SK-N-SH (cell line): ENCODE measurements around the gene AGPAT3. TPM values are rescaled to one million over a fixed set of nuclear protein-coding genes. Genes with fewer than 3 reads are reported as not detected.

Experiments used
- CTCF ChIA-PET: fragments of 300-600, 350-600 bp; formaldehyde crosslinking; extraction: SDS; loops from one replicate; lab custom pipeline; 2021; lab: Yijun Ruan, JAX
- POLR2A ChIA-PET: fragments of 350-600 bp; sonication (Branson Sonifier 250); formaldehyde crosslinking; extraction: SDS; loops from one replicate; lab custom pipeline; 2020; ENCODE audit warnings: antibody characterized with exemption, inconsistent platforms; lab: Yijun Ruan, JAX
- DNase-seq: peaks from one replicate; pipeline ENCODE4 v3.0.0; 2012
- H2AFZ ChIP-seq: fragments of 200-600 bp; sonication (generic); 2 replicates; pipeline ENCODE4 v1.8.1; 2016; ENCODE audit warnings: antibody characterized with exemption, mild to moderate bottlenecking, low read depth
- H3F3A ChIP-seq: fragments of 200-600 bp; sonication (generic); replicated peaks from 2 replicates; pipeline ENCODE3; 2016; ENCODE audit warnings: antibody characterized with exemption, mild to moderate bottlenecking; ENCODE audit not compliant: insufficient read depth
- H3K27ac ChIP-seq, 2 experiments: fragments of 200-500 bp in 1 of 2; fragments of 200-600 bp in 1 of 2; sonication (Bioruptor generic) in 1 of 2; sonication (generic), shearing (Covaris generic) in 1 of 2; 2 replicates each; pipeline versions ENCODE4 v1.5.1 to v1.6.1; 2014 to 2016; ENCODE audit warnings: low read depth in 2 of 2, inconsistent platforms in 1 of 2, low read length in 1 of 2, mild to moderate bottlenecking in 1 of 2, mixed read lengths in 1 of 2
- H3K27me3 ChIP-seq: fragments of 200-600 bp; sonication (generic), shearing (Covaris generic); 2 replicates; pipeline ENCODE4 v1.6.1; 2016; ENCODE audit warnings: mixed run types; ENCODE audit not compliant: insufficient read depth
- H3K36me3 ChIP-seq, 2 experiments: fragments of 200-500 bp in 1 of 2; fragments of 200-600 bp in 1 of 2; sonication (Bioruptor generic) in 1 of 2; sonication (generic) in 1 of 2; replicated peaks in 1 of 2; 2 replicates each; pipeline versions ENCODE3 to v1.5.1; 2014 to 2016; ENCODE audit warnings: low read length in 1 of 2, mild to moderate bottlenecking in 1 of 2; ENCODE audit not compliant: insufficient read depth in 2 of 2, control insufficient read depth in 1 of 2
- H3K4me1 ChIP-seq, 2 experiments: fragments of 200-500 bp in 1 of 2; fragments of 200-600 bp in 1 of 2; sonication (Bioruptor generic) in 1 of 2; sonication (generic), shearing (Covaris generic) in 1 of 2; 2 replicates each; pipeline versions ENCODE4 v1.5.1 to v1.6.1; 2014 to 2016; ENCODE audit warnings: low read depth in 1 of 2, low read length in 1 of 2, mixed run types in 1 of 2; ENCODE audit not compliant: insufficient read depth in 2 of 2, control insufficient read depth in 1 of 2
- H3K4me2 ChIP-seq: fragments of 200-600 bp; sonication (generic), shearing (Covaris generic); 2 replicates; pipeline ENCODE4 v1.6.1; 2017; ENCODE audit warnings: mixed run types
- H3K4me3 ChIP-seq, 2 experiments: fragments of 200-500 bp in 1 of 2; fragments of 200-600 bp in 1 of 2; sonication (Bioruptor generic) in 1 of 2; sonication (generic), shearing (Covaris generic) in 1 of 2; 2 replicates each; pipeline versions ENCODE4 v1.5.1 to v1.8.1; 2014 to 2016; ENCODE audit warnings: low read depth in 2 of 2, inconsistent platforms in 1 of 2, low read length in 1 of 2, mild to moderate bottlenecking in 1 of 2, mixed read lengths in 1 of 2, moderate library complexity in 1 of 2
- H3K79me2 ChIP-seq: fragments of 200-600 bp; sonication (generic); 2 replicates; pipeline ENCODE4 v1.8.1; 2017; ENCODE audit warnings: mild to moderate bottlenecking; ENCODE audit not compliant: insufficient read depth
- H3K9ac ChIP-seq: fragments of 200-600 bp; sonication (generic); 2 replicates; pipeline ENCODE4 v1.6.1; 2017; ENCODE audit warnings: mixed run types
- H3K9me2 ChIP-seq: fragments of 200-600 bp; sonication (generic); 2 replicates; pipeline ENCODE4 v1.6.1; 2017; ENCODE audit warnings: mixed run types
- H3K9me3 ChIP-seq: fragments of 200-600 bp; sonication (generic); 2 replicates; pipeline ENCODE4 v1.6.1; 2017; ENCODE audit warnings: mixed run types, mild to moderate bottlenecking, moderate library complexity
- H4K20me1 ChIP-seq: fragments of 200-600 bp; sonication (generic); 2 replicates; pipeline ENCODE4 v1.6.1; 2017; ENCODE audit warnings: mild to moderate bottlenecking, mixed run types; ENCODE audit not compliant: insufficient read depth
- ELF1 ChIP-seq: IDR thresholded peaks from 2 replicates; pipeline ENCODE4 v1.4.0; 2012
- FOXJ3 ChIP-seq: sonication (generic); formaldehyde crosslinking; IDR thresholded peaks from 2 replicates; pipeline ENCODE4 v1.5.1; 2020; ENCODE audit warnings: mild to moderate bottlenecking, missing genetic modification reagents
- IRF3 ChIP-seq: fragments of 150-350 bp; IDR thresholded peaks from 2 replicates; pipeline ENCODE4 v1.6.1; 2016; ENCODE audit warnings: mild to moderate bottlenecking, low read depth, low read length
- MEF2A ChIP-seq: IDR thresholded peaks from 2 replicates; pipeline ENCODE4 v1.4.0; 2012; ENCODE audit warnings: low read depth, borderline replicate concordance
- NFIC ChIP-seq: IDR thresholded peaks from 2 replicates; pipeline ENCODE4 v1.4.0; 2012; ENCODE audit warnings: borderline replicate concordance
- RFX5 ChIP-seq: IDR thresholded peaks from 2 replicates; pipeline ENCODE4 v1.6.1; 2012; ENCODE audit warnings: mild to moderate bottlenecking, improper control_type of control experiment, low read length
- SMC3 ChIP-seq: IDR thresholded peaks from 2 replicates; pipeline ENCODE4 v1.6.1; 2012; ENCODE audit warnings: low read depth, low read length, improper control_type of control experiment
- TEAD4 ChIP-seq: IDR thresholded peaks from 2 replicates; pipeline ENCODE4 v1.4.0; 2012; ENCODE audit warnings: mild to moderate bottlenecking, borderline replicate concordance; ENCODE audit not compliant: insufficient read depth
- WGBS: methylation state at CpG from one replicate; pipeline ENCODE4 v1.1.6; 2017; ENCODE audit warnings: low lambda C conversion rate; 5-methylcytosine and 5-hydroxymethylcytosine counted together
- polyA plus RNA-seq, 3 experiments: library from polyadenylated mRNA; depleted of rRNA; stranded (reverse); fragments of >200 nt; gene quantifications; 2 replicates each; pipeline ENCODE4 v1.2.3, GENCODE V29; 2012
- TF ChIP-seq, protein P1 (sequence below): IDR thresholded peaks from 2 replicates; pipeline ENCODE4; 2012
- TF ChIP-seq, protein P2 (sequence below): IDR thresholded peaks from 2 replicates; pipeline ENCODE4 v1.4.0; 2012; ENCODE audit warnings: low read depth
- TF ChIP-seq, protein P3 (sequence below): fragments of 200-600 bp; sonication (generic); IDR thresholded peaks from 2 replicates; pipeline ENCODE4 v1.6.1; 2017; ENCODE audit warnings: antibody characterized with exemption, mild to moderate bottlenecking, moderate library complexity

The AGPAT3 gene
- polyA plus RNA-seq, 1 of the 3 experiments (the other 2 are of a cell fraction), result 35.3 TPM

GRCh38 chr21:43911015-43911934, 46.3 kb downstream of the AGPAT3 start:
- Histone ChIP-seq H4K20me1 (peaks cover 12% of the 10 kb centered on the region; the same call in 1 of the 2 replicates), H3K4me3 (no peak overlapping the region), H3K9ac (no peak overlapping the region), H3K27me3 (no peaks in the 10 kb centered on the region), H3K27ac (no peak overlapping the region), H3K4me2 (no peak overlapping the region), H3K4me1 (no peaks in the 10 kb centered on the region), H3F3A (peaks cover 6% of the 10 kb centered on the region), H3K79me2 (peaks cover 50% of the 10 kb centered on the region), H3K9me2 (no peaks in the 10 kb centered on the region), H3K9me3 (no peaks in the 10 kb centered on the region), H2AFZ (no peak overlapping the region), H3K36me3 (peaks cover 0 to 6% of the 10 kb centered on the region in 2 experiments)
- CTCF ChIA-PET, result interaction anchor here (0.7 kb wide), 1 partner anchor 15 kb away, joined by 3 read pairs; no protein-coding TSS in a partner anchor
- no peak for TF ChIP-seq FOXJ3
- TF ChIP-seq, protein P1, sequence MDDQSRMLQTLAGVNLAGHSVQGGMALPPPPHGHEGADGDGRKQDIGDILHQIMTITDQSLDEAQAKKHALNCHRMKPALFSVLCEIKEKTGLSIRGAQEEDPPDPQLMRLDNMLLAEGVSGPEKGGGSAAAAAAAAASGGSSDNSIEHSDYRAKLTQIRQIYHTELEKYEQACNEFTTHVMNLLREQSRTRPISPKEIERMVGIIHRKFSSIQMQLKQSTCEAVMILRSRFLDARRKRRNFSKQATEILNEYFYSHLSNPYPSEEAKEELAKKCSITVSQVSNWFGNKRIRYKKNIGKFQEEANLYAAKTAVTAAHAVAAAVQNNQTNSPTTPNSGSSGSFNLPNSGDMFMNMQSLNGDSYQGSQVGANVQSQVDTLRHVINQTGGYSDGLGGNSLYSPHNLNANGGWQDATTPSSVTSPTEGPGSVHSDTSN, result no peak
- TF ChIP-seq ELF1, result no peak
- no peak for TF ChIP-seq RFX5
- WGBS, result 96% methylated on average over 19 of the region's 21 CpGs
- POLR2A ChIA-PET, result no interaction called here
- no peak for DNase-seq

DNA sequence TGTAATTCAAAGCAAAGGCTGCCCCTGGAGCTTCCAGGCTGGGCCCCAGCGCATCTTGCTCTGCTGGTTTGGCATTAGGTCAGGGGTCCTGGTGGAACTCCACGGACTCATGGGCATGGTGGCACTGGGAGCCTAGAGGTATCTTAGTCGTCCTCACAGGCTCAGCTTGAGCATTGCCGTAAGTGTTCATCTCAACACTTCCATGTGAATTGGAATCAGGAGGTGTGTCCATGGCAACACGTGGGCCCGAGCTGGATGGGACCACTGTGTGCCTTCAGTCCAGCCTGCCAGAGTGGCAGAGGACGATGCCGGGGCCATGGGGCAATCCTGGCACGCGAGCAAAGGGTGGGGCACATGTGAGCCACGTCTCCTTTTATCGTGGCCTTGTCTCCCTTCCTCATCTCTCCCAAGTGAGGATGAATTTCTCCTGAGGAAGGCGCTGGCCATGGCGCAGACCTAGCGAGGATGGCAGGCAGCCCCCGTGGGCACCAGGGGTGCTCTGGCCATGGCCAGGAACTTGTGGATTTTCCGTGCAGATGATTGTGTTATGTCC, 47.0 kb downstream of the AGPAT3 start:
- H3K79me2 ChIP-seq, result peaks cover 54% of the 10 kb centered on the region
- TF ChIP-seq SMC3 (no peak), MEF2A (no peak), TEAD4 (no peak), IRF3 (no peak), NFIC (no peak), RFX5 (no peak)
- TF ChIP-seq, protein P2, sequence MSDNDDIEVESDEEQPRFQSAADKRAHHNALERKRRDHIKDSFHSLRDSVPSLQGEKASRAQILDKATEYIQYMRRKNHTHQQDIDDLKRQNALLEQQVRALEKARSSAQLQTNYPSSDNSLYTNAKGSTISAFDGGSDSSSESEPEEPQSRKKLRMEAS, result no peak
- TF ChIP-seq, protein P3, sequence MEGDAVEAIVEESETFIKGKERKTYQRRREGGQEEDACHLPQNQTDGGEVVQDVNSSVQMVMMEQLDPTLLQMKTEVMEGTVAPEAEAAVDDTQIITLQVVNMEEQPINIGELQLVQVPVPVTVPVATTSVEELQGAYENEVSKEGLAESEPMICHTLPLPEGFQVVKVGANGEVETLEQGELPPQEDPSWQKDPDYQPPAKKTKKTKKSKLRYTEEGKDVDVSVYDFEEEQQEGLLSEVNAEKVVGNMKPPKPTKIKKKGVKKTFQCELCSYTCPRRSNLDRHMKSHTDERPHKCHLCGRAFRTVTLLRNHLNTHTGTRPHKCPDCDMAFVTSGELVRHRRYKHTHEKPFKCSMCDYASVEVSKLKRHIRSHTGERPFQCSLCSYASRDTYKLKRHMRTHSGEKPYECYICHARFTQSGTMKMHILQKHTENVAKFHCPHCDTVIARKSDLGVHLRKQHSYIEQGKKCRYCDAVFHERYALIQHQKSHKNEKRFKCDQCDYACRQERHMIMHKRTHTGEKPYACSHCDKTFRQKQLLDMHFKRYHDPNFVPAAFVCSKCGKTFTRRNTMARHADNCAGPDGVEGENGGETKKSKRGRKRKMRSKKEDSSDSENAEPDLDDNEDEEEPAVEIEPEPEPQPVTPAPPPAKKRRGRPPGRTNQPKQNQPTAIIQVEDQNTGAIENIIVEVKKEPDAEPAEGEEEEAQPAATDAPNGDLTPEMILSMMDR, result no peak
- TF ChIP-seq, all 33 proteins: peak for 0
- POLR2A ChIA-PET, result no interaction called here
- peaks cover 18% of the 10 kb centered on the region; the same call in 1 of the 2 replicates for H4K20me1 ChIP-seq
- no peak overlapping the region for H3K4me3 ChIP-seq
- no peak for DNase-seq
- 99% methylated on average over 14 of the region's 17 CpGs for WGBS
- CTCF ChIA-PET, result no interaction called here
- peaks cover 6% of the 10 kb centered on the region for H3F3A ChIP-seq
- H3K9me2 ChIP-seq, result no peaks in the 10 kb centered on the region
- no peak overlapping the region for H3K27ac ChIP-seq
- no peak overlapping the region for H3K4me2 ChIP-seq
- peaks cover 0 to 2% of the 10 kb centered on the region in 2 experiments for H3K36me3 ChIP-seq
- H3K27me3 ChIP-seq, result no peaks in the 10 kb centered on the region
- H3K4me1 ChIP-seq, result no peaks in the 10 kb centered on the region; a peak in 1 of 4 replicates
- H2AFZ ChIP-seq, result no peak overlapping the region
- H3K9me3 ChIP-seq, result no peaks in the 10 kb centered on the region
- no peak overlapping the region for H3K9ac ChIP-seq
